ENCODE data around the gene WDR4.
"Not testable (repeated sequence)": the region's sequence is repeated elsewhere in the genome, so short reads cannot be mapped to it uniquely, and the experiment has no call there.

GRCh38 chr21:42875811-42876210 is 3.5 kb downstream of the WDR4 start:
- TF ChIP-seq CTCF (IDR thresholded peaks at IDR 0.05; ENCODE audit: low read depth, low read length, missing input control); EGR1 (IDR thresholded peaks at IDR 0.05; ENCODE audit: low read depth in 2 of 2); REST (IDR thresholded peaks at IDR 0.05); HNF4G (IDR thresholded peaks at IDR 0.05): not testable (repeated sequence)

Data from liver (tissue), 3 donors.